ENCODE data around the gene EIF4G3.

The EIF4G3 gene

DNA sequence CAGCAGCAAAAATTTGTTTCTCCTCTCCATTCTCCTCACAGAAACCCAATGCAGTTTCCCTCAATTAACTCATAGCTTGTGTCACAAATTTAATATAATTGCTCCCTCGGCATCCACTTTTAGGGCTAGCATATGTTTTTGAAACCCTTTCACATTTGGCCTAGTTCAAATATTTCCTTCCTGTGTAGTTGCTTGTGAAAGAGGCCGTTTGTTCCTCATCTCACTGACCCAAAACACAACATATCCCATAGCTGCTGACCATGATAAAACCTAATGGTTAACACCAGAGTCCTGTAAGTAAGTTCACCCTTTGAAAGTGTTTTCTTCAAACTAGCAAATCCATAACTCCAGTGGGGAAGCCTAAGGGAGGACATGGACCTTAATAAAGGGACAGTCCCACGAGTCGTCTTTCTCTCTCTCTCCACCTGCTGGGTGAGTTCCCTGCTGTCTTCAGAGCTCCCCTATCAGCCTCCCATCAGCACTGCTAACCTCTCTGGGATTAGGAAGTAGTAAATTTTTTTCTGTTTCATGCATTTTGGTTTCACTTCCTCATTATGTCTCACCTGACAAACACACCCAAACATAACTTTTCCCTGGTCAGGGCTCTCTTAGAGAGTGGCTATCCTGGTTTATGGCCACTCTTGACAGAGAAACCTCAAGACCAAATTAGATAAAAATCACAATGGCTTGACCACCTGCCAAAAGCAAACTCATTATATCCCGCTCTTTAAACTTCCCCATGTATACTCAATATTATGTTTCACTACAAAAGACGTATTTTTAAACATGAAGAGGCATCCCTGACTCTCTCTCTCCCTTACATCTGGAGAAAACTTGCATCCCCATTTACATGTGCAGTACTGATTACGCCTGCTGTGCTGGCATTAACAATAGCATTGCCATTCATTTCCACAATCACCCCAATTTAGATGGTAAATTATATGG is 211.9 kb downstream of the EIF4G3 start:
- Histone ChIP-seq H3K27ac (peak overlapping the region; percentile 44), H3K9me3 (ENCODE audit: control insufficient read depth, low read length) (no peaks in the 10 kb centered on the region), H3K4me1 (peaks cover 11% of the 10 kb centered on the region), H2AFZ (peak overlapping the region; percentile 11), H3K9ac (no peak overlapping the region), H3K27me3 (ENCODE audit: control insufficient read depth, insufficient read depth, low read length) (no peaks in the 10 kb centered on the region), H3K4me2 (ENCODE audit: low read length) (peak overlapping the region; percentile 29), H3K79me2 (no peaks in the 10 kb centered on the region), H3K4me3 (ENCODE audit: low read depth, low read length) (peak overlapping the region; percentile 1), H3K36me3 (ENCODE audit: control insufficient read depth, insufficient read depth, low read length) (no peaks in the 10 kb centered on the region)
- TF ChIP-seq, protein P1, sequence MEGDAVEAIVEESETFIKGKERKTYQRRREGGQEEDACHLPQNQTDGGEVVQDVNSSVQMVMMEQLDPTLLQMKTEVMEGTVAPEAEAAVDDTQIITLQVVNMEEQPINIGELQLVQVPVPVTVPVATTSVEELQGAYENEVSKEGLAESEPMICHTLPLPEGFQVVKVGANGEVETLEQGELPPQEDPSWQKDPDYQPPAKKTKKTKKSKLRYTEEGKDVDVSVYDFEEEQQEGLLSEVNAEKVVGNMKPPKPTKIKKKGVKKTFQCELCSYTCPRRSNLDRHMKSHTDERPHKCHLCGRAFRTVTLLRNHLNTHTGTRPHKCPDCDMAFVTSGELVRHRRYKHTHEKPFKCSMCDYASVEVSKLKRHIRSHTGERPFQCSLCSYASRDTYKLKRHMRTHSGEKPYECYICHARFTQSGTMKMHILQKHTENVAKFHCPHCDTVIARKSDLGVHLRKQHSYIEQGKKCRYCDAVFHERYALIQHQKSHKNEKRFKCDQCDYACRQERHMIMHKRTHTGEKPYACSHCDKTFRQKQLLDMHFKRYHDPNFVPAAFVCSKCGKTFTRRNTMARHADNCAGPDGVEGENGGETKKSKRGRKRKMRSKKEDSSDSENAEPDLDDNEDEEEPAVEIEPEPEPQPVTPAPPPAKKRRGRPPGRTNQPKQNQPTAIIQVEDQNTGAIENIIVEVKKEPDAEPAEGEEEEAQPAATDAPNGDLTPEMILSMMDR (IDR thresholded peaks at IDR 0.05) = no peak

GRCh38 chr1:20962576-20963258 is 214.0 kb downstream of the EIF4G3 start:
- no peak overlapping the region for H2AFZ ChIP-seq
- H3K27me3 ChIP-seq (ENCODE audit: control insufficient read depth, insufficient read depth, low read length) = no peaks in the 10 kb centered on the region
- H3K36me3 ChIP-seq (ENCODE audit: control insufficient read depth, insufficient read depth, low read length) = no peaks in the 10 kb centered on the region
- H3K79me2 ChIP-seq = no peaks in the 10 kb centered on the region
- no peaks in the 10 kb centered on the region for H3K9me3 ChIP-seq (ENCODE audit: control insufficient read depth, low read length)
- H3K9ac ChIP-seq = no peak overlapping the region
- H3K4me1 ChIP-seq = peaks cover 11% of the 10 kb centered on the region
- H3K4me3 ChIP-seq (ENCODE audit: low read depth, low read length) = no peak overlapping the region
- no peak overlapping the region for H3K4me2 ChIP-seq (ENCODE audit: low read length)
- H3K27ac ChIP-seq = no peak overlapping the region
- TF ChIP-seq, protein P1 (IDR thresholded peaks at IDR 0.05) = no peak

- Histone ChIP-seq H2AFZ (no peak overlapping the region), H3K27ac (no peak overlapping the region), H3K9me3 (ENCODE audit: control insufficient read depth, low read length) (no peaks in the 10 kb centered on the region), H3K4me1 (no peaks in the 10 kb centered on the region), H3K27me3 (ENCODE audit: control insufficient read depth, insufficient read depth, low read length) (no peaks in the 10 kb centered on the region), H3K4me2 (ENCODE audit: low read length) (no peak overlapping the region), H3K79me2 (no peaks in the 10 kb centered on the region), H3K36me3 (ENCODE audit: control insufficient read depth, insufficient read depth, low read length) (no peaks in the 10 kb centered on the region), H3K4me3 (ENCODE audit: low read depth, low read length) (no peak overlapping the region), H3K9ac (no peak overlapping the region)
- TF ChIP-seq, protein P1 (IDR thresholded peaks at IDR 0.05) = no peak
These were observed 218.3 kb downstream of the EIF4G3 start for GRCh38 chr1:20958430-20958829.

GRCh38 chr1:20956272-20956671 is 220.4 kb downstream of the EIF4G3 start:
- H3K79me2 ChIP-seq = no peaks in the 10 kb centered on the region
- H3K27me3 ChIP-seq (ENCODE audit: control insufficient read depth, insufficient read depth, low read length) = no peaks in the 10 kb centered on the region
- no peak overlapping the region for H3K4me2 ChIP-seq (ENCODE audit: low read length)
- no peak overlapping the region for H3K27ac ChIP-seq
- H2AFZ ChIP-seq = no peak overlapping the region
- H3K4me1 ChIP-seq = no peaks in the 10 kb centered on the region
- no peaks in the 10 kb centered on the region for H3K36me3 ChIP-seq (ENCODE audit: control insufficient read depth, insufficient read depth, low read length)
- no peak overlapping the region for H3K4me3 ChIP-seq (ENCODE audit: low read depth, low read length)
- TF ChIP-seq, protein P1 (IDR thresholded peaks at IDR 0.05) = no peak
- no peaks in the 10 kb centered on the region for H3K9me3 ChIP-seq (ENCODE audit: control insufficient read depth, low read length)
- no peak overlapping the region for H3K9ac ChIP-seq
